NCI-H2227 (cell line): ENCODE measurements around the gene RGS1.

Source experiments
- DNase-seq: peaks from one replicate; lab custom pipeline; 2025; ENCODE audit not compliant: unreplicated experiment; lab: John Stamatoyannopoulos, UW

Gene RGS1

DNA sequence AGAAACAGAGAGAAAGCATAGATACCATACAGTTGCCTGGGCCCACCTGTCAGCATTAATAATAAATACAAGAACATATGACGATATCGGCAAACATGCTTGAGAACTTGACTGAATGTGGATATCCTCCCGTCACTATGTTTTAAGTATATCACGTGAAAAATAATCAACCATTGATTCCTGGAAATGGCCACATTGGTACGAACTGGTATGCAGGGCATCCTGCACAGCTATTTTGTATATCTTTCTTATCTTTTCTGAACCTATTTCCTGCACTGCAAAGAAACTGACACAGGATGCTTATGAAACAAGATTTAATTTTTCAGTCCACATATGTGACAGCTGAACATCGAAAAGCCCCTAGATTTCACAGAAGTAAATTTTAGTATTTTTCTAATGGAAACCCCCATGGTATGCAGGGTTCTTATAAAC, 22.8 kb upstream of the RGS1 start:
- no peak for DNase-seq

DNA sequence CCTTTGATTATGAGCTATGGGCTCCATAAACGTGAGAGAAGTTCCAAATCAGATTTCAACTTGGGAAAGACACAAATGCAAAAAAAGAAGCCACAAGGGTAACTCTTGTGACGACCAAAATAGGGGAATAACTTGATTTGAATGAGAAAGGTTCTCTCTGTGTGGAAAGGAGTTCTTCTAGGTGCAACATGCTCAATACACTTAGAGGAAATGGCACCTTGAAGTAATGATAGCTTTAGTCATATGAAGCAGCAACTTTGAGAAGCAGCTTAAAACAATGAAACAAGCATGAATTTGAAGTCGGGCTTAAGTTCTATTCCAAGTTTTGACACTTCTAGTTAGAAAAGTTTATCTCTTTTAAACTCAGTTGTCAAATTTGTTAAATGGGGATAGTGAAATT, 21.8 kb upstream of the RGS1 start:
- DNase-seq, result no peak

DNA sequence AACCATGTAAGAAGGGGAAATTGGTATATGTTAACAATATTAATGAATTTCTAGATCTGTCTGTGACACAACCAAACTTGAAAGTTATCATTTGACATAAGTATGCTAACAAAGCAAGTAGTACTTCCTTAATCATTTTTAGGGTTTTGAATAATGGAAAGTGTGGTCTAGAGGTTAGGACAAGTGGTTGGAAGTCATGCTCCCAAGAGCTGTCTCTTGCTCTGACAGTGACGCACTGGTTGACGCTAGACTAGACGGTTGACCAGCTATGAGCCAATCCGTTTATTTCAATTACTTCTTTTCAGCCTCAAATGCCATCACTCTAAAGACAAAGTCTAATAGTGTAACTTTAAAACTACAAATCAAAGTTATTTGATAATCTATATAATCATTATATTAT, 20.7 kb upstream of the RGS1 start:
- DNase-seq, result no peak

DNA sequence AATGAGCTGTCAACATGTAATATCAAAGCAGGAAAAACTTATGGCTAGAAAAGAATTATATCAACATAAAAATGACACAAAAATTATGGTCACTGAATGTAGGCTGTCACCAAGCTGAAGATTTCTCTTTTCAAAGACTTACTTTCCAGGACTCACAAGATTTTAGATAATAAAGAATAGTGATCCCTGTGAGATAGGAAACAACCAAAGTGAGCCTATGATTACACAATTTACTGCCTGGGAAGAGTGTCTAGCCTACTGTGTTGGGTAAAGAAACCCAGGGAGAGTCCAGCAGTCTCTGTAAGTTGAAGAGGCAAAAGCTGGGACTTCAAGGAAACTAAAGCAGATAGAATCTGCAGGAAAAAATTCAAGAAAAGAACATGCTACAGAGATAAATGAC, 20.2 kb upstream of the RGS1 start:
- DNase-seq, result no peak

DNA sequence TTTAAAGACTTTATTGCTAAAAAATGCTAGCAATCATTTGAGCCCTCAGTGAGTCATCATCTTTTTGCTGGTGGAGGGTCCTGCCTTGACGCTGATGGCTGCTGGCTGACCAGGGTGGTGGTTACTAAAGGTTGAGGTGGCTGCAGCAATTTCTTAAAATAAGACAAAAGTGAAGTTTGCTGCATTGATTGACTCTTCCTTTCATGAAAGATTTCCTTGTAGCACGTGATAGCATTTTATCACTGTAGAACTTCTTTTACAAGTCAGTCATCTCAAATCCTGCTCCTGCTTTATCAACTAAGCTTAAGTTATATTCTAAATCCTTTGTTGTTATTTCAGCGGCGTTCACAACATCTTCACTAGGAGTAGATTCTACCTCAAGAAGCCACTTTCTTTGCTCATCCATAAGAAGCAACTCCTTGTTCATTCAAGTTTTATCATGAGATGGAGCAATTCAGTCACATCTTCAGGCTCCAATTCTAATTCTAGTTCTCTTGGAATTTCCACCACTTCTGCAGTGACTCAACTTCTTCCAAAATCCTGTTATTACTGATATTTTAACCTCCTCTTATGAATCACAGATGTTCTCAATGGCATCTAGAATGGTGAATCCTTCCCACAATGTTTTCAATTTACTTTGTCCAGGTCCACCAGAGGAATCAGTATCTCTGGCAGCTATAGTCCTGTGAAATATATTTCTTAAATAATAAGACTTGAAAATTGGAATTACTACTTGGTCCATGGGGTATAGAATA, 17.6 kb upstream of the RGS1 start:
- no peak for DNase-seq

DNA sequence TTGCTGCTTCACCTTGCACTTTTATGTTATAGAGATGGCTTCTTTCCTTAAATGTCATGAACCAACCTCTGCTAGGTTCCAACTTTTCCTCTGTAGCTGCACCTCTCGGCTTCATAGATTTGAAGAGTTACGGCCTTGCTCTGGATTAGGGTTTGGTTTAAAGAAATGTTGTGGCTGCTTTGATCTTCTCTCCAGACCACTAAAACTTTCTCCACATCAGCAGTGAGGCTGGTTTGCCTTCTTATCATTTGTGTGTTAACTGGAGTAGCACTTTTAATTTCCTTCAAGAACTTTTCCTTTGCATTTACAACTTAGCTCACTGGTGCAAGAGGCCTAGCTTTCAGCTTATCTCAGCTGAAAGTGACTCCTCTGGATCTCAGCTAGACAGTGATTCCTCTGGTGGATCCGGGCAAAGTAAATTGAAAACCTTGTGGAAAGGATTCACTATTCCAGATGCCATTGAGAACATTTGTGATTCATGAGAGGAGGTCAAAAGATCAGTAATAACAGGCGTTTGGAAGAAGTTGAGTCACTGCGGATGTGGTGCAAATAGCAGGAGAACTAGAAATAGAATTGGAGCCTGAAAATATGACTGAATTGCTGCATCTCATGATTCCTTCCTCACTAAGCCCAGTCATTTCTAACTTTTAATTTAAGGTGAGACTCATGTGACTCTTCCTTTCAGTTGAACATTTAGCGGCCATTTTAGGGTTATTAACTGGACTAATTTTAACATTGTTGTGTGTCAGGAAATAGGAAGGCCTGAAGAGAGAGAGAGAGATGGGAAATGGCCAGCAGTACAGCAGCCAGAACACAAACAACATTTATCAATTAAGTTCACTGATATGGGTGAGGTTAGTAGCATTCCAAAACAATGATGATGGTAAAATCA, 16.2 kb upstream of the RGS1 start:
- no peak for DNase-seq

DNA sequence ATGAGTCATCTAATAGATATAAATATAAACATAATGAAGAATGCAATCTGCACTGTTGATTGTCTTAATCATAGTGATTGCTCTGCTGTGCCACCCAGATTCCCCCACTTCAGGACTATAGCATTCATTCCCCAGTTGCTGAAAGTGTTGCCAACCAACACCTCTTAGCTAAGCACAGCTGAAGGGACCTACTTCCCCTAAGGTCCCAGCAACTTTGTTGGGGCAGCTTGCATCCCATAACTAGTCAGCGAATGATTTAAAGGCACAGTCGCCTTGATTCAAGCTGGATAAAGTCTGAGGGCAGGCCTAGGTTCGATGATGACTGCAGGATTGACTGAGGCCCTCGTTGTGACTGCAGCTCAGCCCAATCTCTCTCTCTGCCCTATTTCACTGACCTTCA, 14.3 kb upstream of the RGS1 start:
- DNase-seq, result no peak

DNA sequence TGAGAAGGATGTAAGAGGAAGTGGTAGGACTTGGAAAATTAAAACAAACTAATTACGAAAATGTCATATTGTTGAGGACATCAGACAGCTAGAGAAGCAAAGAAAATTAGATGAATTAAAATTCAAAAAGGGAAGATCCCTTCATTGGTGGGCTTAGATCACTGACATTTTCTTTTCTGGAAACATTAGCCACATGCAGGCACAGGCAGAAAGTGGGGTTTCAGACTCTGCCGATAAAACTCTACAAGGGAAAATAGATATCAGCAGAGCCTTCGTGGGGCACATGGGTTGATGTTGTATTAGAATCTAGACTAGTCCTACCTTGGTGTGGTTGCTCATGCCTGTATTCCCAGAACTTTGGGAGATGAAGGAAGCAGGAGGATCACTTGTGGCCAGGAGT, 12.4 kb upstream of the RGS1 start:
- no peak for DNase-seq

DNA sequence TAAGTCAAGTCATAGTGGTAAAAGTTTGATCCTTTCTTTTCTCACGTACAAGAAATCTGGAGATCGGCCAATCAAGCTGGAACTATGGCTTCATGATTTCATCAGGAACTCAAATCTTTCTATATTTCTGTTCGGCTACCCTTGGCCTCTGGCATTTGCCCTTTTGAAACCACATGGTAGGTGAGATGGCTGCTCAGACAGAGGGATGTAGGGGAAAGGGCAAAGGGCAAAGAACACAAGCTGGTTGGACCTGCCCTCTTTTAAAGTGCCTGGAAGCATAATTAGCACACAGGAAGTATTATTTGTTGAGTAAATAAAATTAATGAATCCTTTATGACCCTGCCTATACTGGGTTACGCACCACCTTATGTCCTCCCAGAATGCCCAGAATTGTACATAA, 11.5 kb upstream of the RGS1 start:
- no peak for DNase-seq

DNA sequence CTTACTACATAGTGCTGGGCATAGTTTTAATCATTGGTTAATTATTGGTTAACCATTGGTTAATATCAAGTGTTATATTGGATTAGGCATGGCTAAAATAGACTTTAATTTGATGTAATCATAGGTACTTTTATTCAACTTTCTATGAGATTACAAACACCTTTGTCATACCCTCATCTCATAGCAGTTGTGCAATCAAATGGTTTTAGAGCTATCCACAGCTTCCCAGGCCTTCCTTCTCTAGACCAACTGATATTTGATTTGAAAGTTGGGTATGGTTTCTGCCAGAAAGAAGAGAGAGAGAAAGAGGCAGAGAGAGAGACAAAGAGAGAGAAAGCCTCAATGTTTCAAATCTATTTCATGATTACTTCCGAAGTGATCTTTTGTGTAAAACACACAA, 9.6 kb upstream of the RGS1 start:
- DNase-seq, result no peak

DNA sequence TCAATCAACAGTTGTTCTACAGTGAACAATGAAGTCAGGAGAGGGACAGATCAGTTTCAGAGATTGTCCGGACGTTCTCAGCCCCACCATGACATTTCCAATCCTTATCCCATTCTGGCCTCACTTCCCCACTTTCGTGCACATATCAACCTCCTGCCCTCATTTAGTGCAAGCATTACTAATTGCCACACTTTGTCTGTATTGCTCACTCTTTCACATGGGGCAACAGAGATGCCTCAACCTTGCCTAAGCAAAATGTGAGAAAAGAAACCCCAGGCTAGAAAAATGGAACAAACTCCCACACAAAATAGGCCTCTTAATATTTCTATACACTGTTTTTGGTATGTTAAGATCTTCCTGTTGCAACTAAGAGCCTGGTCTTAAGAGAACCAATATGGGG, 8.9 kb upstream of the RGS1 start:
- no peak for DNase-seq

DNA sequence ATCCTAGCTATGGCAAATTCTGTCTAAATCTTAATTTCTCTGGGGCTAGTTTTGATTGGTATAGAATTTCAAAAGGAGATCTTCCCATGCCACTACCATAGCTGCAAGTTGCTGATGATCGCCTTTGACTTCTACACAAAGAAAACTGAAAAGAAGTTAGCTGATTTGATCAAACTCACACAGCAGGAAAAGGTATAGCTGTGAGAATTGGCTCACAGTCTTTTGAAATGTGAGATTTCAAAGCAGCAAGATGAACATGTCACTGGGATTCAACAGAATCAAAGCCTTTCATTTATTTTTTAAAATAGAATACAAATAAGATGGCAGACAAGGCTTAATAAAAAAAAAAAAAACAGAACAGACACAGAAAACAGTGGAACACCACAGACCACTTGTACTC, 7.5 kb upstream of the RGS1 start:
- no peak for DNase-seq

DNA sequence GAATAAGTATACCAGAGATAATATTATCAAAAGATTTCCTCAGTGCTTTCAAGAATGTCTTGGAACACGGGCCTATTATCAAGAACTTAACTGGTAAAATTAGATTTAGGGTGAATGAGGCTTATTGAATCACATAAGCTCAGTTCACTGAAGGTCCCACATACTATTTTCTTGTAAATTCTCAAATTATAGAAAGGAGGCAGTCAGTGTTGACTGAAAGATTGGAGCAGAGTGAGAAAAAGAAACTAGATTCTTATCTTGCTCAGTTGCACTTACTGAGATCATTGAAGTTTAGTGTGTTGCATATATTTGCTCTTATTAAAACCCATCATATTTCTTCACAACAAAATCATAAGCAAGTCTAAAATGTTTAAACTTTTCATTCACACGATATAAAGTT, 3.9 kb upstream of the RGS1 start:
- DNase-seq, result no peak

DNA sequence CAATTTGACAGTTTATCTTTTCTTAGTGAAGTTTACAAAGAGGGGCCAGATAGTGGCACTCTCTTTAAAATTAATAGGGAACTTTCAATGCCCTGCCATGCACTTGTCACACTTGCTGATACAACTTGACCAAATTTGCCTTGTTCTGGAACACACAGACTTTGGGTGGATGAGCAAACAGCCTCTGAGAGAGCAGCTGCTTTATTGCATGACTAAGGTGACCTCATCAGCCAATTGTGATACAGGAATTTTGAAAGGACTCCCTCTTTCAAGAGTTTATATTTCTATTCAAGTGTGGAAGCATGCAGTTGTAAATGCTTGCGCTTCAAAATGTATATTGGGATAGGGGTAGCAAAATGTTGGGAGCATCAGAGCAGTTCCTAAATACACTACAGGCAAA, 2.1 kb upstream of the RGS1 start:
- DNase-seq, result no peak

DNA sequence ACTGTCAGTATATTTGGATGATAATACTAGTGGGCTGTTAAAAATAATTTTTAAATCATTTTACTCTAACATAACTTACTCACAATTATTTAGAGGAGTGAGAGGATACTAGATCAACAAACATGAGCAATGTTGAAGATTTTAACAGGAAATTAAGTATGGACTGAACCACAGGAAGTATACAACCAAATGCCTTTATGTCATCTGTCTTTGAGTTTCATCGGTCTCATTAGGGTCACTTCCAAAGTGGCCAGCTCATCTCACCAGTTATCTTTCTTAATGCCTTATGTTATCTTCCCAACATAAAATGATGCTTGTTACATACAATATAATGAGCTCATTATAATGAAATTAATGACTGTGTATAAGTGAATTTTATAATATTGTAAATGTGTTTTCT, 1.5 kb upstream of the RGS1 start:
- no peak for DNase-seq

DNA sequence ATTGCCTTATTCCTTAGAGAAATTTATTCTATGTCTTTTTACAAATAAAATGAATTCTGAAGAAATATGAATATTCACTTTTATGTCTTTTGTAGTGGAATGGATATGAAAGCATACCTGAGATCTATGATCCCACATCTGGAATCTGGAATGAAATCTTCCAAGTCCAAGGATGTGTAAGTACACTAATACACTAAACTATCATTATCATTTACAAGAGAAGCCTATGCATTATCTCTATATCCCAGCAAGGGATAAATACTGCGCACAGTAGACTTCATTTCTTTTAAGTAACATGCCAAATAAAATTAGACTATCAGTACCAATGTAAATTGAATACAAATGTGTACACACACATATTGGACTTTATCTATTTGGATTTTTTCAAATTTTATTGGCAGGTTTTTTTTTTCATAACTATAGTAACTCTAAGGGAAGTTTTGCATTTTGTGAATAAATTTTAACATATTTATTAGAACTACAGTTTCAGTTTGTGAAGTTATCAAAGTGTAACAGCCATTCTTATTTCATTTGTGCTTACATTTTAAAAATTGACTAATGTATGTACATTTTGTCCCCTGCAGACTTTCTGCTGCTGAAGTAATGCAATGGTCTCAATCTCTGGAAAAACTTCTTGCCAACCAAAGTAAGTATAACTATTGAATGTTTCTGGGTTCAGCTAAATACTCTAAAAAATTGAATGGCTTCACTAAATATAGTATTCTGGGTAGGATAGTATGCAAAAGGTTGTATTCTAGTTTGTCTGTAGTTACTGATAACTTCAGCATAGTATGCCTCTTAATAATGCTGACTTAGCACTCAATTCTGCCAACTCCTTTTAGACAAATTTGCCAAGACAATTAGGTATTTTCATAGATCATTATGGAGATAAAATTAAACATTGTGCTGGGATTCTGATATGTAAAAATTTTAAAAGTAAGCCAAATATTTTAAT, 894 bp downstream of the RGS1 start:
- DNase-seq, result no peak

DNA sequence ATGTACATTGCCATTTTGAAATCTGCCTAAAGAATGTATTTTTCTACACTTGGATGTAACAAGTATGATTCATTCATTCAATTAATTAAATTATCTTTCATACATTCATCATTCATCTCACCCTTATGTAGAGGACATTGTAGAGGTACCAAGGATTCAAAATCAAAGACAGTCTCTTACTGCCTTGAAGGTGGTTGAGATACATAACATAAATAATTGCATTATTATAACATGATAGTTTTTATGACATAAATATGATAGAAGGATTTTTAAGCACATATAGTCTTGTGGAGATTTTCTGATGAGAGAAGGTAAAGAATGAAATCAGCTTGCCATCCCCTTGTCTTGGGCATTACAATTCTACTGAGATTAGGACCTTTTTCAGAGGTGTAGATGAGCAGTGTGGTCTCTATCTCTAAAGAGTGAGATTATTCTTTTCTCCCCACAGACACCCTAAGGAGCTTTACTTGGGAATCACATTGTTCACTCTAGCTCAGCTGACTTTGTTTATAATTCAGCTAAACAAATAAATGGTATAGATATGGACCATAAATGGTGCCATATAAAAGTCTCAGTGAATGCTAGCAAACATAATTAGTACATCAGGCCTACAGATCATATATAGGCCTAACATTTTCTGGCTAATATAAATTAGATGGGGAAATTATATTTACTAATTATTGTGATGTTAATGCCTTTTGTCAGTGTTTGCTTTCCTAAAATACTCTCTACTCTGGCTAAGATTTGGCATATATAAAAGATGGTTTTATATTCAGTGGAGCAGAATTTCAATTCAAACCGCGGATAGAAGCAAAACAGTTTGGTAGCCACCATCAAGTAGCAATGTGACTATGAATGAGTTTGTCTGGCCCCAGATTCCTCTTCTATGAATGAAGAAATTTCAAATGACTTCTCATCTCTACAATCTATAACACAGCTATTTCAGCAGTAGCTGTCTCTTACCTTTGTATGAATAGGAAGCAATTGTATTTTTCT, 1.9 kb downstream of the RGS1 start:
- no peak for DNase-seq

DNA sequence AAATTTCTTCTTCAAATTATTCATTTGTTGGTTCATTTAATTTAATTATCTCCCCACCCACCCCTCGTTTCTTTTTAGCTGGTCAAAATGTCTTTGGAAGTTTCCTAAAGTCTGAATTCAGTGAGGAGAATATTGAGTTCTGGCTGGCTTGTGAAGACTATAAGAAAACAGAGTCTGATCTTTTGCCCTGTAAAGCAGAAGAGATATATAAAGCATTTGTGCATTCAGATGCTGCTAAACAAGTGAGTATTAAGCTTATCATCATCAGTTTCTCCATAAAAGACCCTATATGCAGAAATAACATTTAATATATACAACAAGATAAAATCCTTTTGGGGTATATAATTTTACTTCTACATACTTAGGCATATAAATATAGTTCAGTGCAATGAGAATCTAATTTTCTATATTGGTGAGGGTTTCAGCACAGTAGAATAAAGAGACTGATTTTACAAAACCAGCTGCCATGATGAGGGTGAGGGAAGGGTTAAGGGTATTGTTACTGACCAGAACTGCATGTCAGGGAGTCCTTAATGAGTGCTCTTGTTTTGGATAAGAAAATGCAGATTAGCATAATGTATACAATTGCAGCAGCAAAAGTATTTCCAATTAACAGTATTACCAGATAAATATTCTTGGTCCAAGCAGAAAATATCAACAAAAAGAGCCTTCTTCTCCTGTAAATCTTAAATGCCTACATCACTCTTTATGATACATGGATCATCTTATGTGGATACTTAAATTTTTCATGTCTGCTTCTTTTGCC, 2.8 kb downstream of the RGS1 start:
- DNase-seq, result no peak

DNA sequence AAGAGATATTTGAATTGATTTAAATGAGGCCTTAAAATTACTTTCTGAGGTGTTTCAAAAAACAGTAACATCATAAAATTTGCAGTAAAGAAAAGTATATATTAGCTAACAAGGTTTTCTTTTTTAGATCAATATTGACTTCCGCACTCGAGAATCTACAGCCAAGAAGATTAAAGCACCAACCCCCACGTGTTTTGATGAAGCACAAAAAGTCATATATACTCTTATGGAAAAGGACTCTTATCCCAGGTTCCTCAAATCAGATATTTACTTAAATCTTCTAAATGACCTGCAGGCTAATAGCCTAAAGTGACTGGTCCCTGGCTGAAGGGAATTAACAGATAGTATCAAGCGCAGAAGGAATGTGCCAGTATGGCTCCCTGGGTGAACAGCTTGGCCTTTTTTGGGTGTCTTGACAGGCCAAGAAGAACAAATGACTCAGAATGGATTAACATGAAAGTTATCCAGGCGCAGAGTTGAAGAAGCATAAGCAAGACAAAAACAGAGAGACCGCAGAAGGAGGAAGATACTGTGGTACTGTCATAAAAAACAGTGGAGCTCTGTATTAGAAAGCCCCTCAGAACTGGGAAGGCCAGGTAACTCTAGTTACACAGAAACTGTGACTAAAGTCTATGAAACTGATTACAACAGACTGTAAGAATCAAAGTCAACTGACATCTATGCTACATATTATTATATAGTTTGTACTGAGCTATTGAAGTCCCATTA, 3.6 kb downstream of the RGS1 start:
- DNase-seq, result no peak
